Fibroblast of upper back skin (primary cell): ENCODE data around the gene BCDIN3D.
"Not testable (repeated sequence)": the region's sequence is repeated elsewhere in the genome, so short reads cannot be mapped to it uniquely, and the experiment has no call there.

Experiments
- DNase-seq: peaks from one replicate; pipeline ENCODE4 v3.0.0-alpha.2; 2013

BCDIN3D gene

DNA sequence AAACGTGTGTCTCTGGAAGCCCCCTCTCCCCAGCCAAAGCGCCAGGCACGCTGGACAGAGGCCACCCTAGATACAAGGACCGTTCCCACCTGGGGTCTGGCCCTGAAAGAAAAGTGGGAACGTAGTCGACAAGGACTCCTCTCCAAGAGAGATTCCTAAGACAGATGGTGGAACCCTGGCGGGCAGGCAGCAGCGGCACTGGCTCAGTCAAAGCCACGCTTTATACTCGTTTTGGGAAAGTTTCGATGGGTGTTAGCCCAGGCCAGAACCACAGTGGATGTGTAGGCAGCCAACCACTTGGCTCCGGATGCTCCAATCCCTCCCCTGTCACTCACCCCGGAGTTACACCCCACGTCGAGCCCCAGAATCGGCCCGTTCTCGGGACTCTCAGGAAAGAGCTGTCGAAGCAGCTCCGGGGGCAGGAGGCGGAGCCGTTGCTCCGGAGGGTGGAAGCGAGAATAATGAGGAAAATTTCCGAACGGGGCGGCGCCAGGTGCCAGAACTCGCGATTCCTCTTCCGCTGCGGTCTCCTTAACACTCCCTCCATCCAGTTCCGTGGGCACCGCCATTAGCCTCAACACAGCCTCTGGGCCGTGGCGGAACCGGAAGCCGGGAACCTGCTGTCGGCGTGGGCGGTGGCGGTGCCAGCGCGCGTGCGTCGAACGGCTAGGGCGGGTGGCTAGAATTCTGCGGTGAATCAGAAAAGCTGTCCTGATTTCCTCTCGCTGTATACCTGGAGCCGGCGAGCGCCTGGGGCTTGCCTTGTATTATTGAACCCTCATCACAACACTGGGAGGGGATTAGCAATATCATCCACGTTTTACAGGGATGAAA lies at the start of gene BCDIN3D:
Gene BCDIN3D, minus strand, starts transcription at position 588 of the 834 bp plus-strand sequence. Its CDS starts 19 bp downstream, at position 569.
- DNase-seq, result peak; percentile 91

- no peak for DNase-seq
Measured at GRCh38 chr12:49892084-49892731, 49.3 kb upstream of the BCDIN3D start.

- DNase-seq, result no peak
Measured at GRCh38 chr12:49891476-49891875, 48.6 kb upstream of the BCDIN3D start.

- DNase-seq, result no peak
Measured at GRCh38 chr12:49891012-49891411, 48.1 kb upstream of the BCDIN3D start.

- DNase-seq, result no peak
Measured at GRCh38 chr12:49890096-49890461, 47.2 kb upstream of the BCDIN3D start.

DNA sequence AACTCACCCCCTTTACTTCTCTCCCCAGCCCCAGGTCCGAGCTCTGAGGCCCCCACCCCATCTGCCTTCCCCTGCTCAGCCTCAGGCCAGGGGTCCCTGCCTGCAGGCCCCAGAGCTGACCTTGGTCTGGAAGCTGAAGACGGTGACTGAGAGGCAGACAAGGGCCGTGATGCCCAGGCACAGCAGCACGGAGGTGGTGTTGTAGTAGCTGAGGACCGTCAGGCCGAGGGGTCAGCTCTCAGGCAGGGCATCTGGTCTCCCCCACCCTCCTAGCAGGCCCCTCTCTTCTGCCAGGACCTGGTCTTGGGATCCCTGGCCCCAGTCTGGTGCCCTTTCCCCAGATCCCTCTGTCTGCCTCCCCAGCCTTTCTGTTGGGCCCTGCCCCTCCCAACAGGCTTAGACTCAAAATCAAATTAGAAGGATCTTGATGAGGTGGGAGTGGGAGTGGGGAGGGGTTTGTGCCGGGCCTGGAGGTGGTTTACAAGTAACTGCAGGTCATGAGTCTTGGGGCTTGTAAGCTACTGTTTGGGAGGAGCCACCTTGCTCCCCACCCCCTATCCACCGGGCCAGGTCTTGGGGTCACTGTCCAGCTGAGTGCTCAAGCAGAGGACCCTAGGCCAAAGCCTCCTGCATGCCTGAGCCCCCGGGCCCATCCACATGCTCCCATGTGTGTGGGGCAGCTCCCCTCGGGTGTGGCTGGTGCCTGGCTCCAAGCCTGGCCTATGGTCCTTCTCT lies 46.6 kb upstream of the BCDIN3D start:
- DNase-seq, result no peak

- DNase-seq, result no peak
Measured at GRCh38 chr12:49888461-49889151, 45.7 kb upstream of the BCDIN3D start.

DNA sequence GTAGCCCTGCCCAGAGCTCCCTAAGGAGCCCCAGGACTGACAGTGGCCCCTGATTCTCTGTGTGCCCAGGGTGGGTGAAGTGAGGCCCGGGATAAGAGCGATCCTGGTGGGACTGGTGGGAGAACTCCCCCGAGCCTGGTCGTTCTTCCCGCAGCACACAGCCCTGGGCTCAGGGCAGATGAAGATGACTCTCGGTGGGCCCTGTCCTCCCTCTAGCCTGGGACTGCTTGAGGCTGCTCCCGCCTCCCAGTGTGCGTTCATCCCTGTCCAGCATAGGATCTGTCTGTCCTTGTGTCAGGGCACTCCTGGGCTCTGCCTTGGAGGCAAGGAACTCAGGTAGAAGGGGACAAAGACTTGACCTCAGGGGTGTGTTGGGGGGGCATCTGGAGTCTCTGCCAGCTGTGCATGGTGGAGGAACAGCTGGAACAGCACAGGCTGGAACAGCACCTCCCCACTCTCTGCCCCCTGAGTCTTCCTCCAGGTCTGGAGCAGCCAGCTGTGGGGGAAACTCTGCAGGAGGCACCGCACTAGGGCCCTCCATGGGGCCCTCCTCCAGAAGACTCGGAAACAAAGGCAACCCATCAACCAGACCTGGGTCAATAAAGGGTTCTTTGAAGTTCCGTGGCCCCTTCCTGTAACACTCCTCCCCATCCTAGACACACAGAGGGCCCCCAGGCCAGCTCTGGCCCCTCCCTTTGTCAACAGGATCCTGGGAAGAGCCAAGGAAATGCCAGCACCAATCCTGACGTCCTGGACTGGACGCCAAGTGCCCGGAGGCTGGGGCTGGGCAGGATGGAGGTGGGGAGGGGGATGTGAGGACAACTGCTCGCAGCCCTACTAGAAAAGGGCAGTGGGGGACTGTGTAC lies 44.9 kb upstream of the BCDIN3D start:
- DNase-seq, result no peak

GRCh38 chr12:49887091-49887490 lies 44.2 kb upstream of the BCDIN3D start:
- DNase-seq, result no peak

GRCh38 chr12:49885663-49886461 lies 43.0 kb upstream of the BCDIN3D start:
- DNase-seq, result no peak

DNA sequence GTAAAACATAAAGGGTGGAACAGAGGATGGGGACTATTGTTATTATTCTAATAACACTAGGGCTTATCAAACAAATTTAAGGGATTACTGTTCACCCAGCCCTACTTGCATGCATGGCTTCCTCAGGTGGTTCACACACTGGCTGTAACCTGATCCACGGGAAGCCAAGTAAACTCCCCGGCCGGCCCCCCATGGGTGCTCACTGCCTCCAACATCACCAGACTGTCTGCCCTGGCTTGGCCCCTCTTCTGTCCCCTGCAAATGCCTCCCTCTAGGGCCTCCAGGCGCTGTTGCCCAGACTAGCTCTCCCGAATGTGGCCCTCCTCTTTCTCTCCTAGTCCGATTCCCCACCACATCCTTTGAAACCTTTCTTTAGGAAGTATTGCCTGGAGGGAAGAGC lies 42.2 kb upstream of the BCDIN3D start:
- DNase-seq, result no peak

DNA sequence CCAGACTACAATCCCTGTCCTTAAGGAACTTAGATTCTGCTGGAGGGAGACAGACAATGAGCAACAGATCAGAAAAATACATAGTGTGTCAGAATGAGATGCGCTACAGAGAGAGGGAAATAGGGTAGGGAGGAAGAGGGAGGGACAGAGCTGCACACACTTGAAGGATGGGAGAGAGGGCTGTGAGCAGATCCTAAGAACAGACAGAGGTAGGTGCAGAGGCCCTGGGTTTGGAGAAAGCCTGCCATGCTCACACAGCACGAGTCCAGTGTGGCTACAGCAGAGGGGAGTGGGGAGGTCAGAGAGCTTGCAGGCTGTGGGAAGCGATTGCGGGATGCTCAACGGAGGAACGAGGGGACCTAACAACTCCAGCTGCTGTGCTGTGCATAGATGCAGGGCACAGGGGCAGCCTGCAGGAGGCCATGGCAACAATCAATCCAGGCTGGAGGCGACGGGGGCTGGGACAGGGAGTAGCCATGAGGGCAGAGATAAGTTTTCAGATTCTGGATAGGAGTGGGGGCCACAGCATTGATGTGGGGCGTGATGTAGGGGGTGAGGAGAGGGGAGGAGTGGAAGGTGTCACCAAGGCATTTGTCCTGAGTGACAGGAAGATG lies 40.1 kb upstream of the BCDIN3D start:
- no peak for DNase-seq

DNA sequence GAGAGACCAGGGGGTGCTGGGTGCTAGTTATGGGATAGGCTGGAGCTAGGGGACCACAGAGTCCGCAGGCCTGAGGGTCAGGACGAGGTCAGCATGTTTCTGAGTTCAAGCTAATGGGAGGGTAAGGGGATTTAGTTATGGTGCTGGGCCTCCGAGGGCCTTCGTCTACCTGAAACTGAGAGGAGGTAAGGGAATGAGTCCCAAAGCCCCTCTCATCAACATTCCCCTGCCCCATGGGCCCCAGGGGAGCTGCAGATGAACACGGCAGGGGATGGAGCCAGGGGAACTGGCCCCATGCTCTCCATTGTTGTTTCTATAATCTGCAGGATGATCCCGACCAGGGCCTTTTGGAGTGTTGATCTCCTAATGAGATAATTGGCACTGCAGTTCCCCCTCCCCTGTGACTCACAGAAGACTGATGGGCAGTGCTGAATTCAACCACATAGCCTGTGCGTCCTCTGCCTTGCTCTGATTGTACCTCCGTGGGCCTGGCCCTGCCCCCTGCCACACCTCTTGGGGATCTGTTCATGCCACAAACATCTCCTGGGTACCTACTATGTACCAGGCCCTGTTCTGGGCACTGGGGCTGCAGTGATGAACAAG lies 39.4 kb upstream of the BCDIN3D start:
- DNase-seq, result no peak

DNA sequence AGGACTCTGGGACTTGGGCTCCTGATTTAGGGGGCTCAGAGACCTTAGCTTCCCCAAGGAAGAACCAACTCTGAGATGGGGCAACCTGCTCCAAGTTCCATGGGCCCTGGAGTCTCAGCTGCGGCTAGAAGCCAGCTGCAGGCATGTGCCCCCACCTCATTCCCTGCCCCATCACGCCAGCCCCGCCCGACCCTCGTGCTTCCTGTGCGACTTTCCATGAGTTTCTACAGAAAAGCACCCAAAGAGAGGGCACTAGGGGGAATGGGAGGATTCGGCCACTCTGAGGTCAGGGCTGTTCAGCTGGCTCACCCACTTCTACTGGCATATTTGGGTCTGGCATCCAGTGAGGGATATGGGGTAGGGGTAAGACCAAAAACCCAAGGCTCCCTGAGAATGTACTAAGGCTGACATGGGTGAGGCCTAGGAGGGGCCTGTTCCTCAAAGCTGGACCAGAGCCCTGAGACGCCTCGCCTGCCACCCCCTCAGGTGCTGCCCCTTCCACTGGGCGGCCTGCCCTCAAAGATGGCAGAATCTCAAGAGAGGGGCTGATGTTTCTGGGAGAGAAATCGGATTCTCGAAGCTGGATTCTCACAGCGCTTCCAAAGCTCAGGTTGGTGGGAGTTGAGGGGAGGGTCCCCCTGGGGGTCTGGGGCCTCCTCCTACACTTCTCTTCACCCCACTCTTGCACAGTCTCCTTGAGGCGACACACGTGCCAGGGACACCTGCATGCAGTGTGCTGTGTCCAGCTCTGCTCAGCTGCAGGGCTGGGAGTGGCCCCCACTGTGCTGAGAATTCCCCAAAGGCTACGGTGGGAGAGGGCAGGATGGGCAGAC lies 38.7 kb upstream of the BCDIN3D start:
- DNase-seq, result no peak

DNA sequence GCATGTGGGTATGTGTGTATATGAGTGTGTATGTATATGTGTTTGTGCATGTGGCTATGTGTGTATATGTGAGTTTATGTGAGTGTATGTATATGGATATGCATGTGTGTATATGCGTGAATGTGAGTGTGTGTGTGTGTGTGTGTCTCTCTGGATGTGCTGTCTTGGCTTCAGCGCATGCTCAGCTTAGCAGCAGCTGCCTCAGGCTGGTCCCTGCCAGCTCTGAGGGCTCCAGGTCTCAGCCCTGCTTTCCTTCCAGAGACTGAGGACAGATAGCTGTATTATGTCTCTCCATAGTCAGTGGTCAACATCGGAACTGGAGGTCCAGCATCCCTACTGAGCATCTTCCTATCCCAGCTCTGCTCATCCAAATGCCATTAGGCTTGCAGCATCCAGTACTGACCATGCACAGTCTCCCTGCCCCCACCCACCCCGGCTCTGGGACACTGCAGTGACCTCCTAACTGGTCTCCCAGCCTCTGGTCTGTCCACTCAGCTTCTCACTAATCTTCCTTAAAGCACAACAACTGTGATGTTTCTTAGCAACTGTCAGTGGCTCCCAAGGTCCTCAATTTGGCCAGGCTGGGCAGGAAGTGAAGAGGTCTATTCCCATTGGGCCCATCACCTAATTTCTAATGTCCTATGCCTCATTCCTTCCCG lies 38.0 kb upstream of the BCDIN3D start:
- DNase-seq, result no peak

GRCh38 chr12:49879065-49879464 lies 36.2 kb upstream of the BCDIN3D start:
- not testable (repeated sequence) for DNase-seq

GRCh38 chr12:49878021-49878420 lies 35.1 kb upstream of the BCDIN3D start:
- DNase-seq, result no peak

DNA sequence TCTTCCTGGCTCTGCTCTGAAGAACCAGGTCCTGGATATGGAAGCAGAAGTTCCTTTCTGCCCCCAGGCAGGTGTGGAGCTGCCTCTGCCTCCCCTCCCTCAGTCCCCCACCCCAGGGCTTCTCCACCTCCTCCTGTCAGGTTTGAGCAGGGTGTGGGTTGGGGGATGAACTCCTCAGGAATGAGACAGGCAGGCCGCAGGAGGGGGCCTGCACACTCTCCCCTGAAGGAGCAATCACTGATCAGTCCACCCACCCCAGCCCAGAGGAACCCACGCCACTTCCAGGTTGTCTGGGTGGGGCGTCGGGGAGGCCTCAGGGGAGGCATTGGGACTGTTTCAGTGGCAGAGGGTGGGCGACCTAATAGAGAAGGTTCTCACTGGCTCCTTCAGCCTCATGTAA lies 34.2 kb upstream of the BCDIN3D start:
- no peak for DNase-seq

- DNase-seq, result no peak
Measured at GRCh38 chr12:49876070-49876469, 33.2 kb upstream of the BCDIN3D start.
